Liver (tissue), 9 donors: Measurements from ENCODE around the gene GSK3B. TPM values are rescaled to one million over a fixed set of nuclear protein-coding genes. Genes with fewer than 3 reads are reported as not detected.

Experiments used
- DNase-seq: peaks from one replicate; pipeline ENCODE4 v3.0.0-alpha.2; 2017; ENCODE audit warnings: low spot score
- H3K27ac ChIP-seq, 2 donors: one replicate each; pipeline ENCODE4 v1.7.0; 2013; ENCODE audit warnings: inconsistent platforms in 2 of 2, low read length in 2 of 2, control low read depth in 1 of 2, low read depth in 1 of 2, mild to moderate bottlenecking in 1 of 2
- H3K27me3 ChIP-seq, 4 donors: one replicate each; pipeline versions ENCODE4 v1.6.1 to v1.7.0; 2013; ENCODE audit warnings: low read length in 3 of 4, inconsistent platforms in 1 of 4, mild to moderate bottlenecking in 1 of 4, moderate library complexity in 1 of 4; ENCODE audit not compliant: control insufficient read depth in 4 of 4, insufficient read depth in 4 of 4
- H3K36me3 ChIP-seq, 4 donors: one replicate each; pipeline versions ENCODE4 v1.6.1 to v1.7.0; 2013; ENCODE audit warnings: low read length in 3 of 4, mild to moderate bottlenecking in 3 of 4, low read depth in 1 of 4, moderate library complexity in 1 of 4; ENCODE audit not compliant: control insufficient read depth in 4 of 4, insufficient read depth in 3 of 4
- H3K4me1 ChIP-seq, 4 donors: one replicate each; pipeline versions ENCODE4 v1.6.1 to v1.7.0; 2013; ENCODE audit warnings: low read length in 3 of 4, mild to moderate bottlenecking in 3 of 4, moderate library complexity in 1 of 4; ENCODE audit not compliant: control insufficient read depth in 4 of 4, insufficient read depth in 4 of 4
- H3K4me3 ChIP-seq, 3 donors: one replicate each; pipeline versions ENCODE4 v1.6.1 to v1.7.0; 2013; ENCODE audit warnings: low read length in 3 of 3, control low read depth in 1 of 3, low read depth in 1 of 3, mild to moderate bottlenecking in 1 of 3
- H3K9ac ChIP-seq, 2 donors: one replicate each; pipeline ENCODE4 v1.7.0; 2013; ENCODE audit warnings: low read length in 2 of 2, mild to moderate bottlenecking in 2 of 2, moderate library complexity in 2 of 2, control low read depth in 1 of 2, low read depth in 1 of 2
- H3K9me3 ChIP-seq, 4 donors: one replicate each; pipeline versions ENCODE4 v1.6.1 to v1.7.0; 2013; ENCODE audit warnings: low read length in 3 of 4; ENCODE audit not compliant: control insufficient read depth in 4 of 4
- EGR1 ChIP-seq, 2 donors: IDR thresholded peaks; 2 replicates each; pipeline ENCODE4 v1.6.1; 2016 to 2018; ENCODE audit warnings: antibody characterized with exemption in 2 of 2, low read depth in 2 of 2
- FOXA1 ChIP-seq: IDR thresholded peaks from 2 replicates; pipeline ENCODE4 v1.6.1; 2016; ENCODE audit warnings: antibody characterized with exemption
- FOXA2 ChIP-seq: IDR thresholded peaks from 2 replicates; pipeline ENCODE4 v1.6.1; 2016; ENCODE audit warnings: antibody characterized with exemption
- GABPA ChIP-seq, 2 donors: IDR thresholded peaks in 1 of 2; conservative IDR thresholded peaks in 1 of 2; 2 replicates each; pipeline ENCODE4 v1.6.1; 2016; ENCODE audit warnings: antibody characterized with exemption in 2 of 2, mild to moderate bottlenecking in 1 of 2, moderate library complexity in 1 of 2
- HNF4A ChIP-seq, 2 donors: conservative IDR thresholded peaks; 2 replicates each; pipeline ENCODE4 v1.6.1; 2016; ENCODE audit warnings: antibody characterized with exemption in 2 of 2, mild to moderate bottlenecking in 2 of 2
- HNF4G ChIP-seq: IDR thresholded peaks from 2 replicates; pipeline ENCODE4 v1.6.1; 2016; ENCODE audit warnings: antibody characterized with exemption
- JUND ChIP-seq, 2 donors: IDR thresholded peaks; 2 replicates each; pipeline ENCODE4 v1.6.1; 2016; ENCODE audit warnings: antibody characterized with exemption in 2 of 2
- MAX ChIP-seq: IDR thresholded peaks from 2 replicates; pipeline ENCODE4 v1.6.1; 2016; ENCODE audit warnings: antibody characterized with exemption
- NR2F2 ChIP-seq: IDR thresholded peaks from 2 replicates; pipeline ENCODE4 v1.6.1; 2016; ENCODE audit warnings: antibody characterized with exemption
- RAD21 ChIP-seq, 2 donors: IDR thresholded peaks; 2 replicates each; pipeline ENCODE4 v1.6.1; 2016; ENCODE audit warnings: antibody characterized with exemption in 2 of 2, mild to moderate bottlenecking in 2 of 2
- REST ChIP-seq: IDR thresholded peaks from 2 replicates; pipeline ENCODE4 v1.6.1; 2016; ENCODE audit warnings: antibody characterized with exemption, mild to moderate bottlenecking
- RXRA ChIP-seq, 2 donors: IDR thresholded peaks; 2 replicates each; pipeline ENCODE4 v1.6.1; 2017 to 2018; ENCODE audit warnings: antibody characterized with exemption in 2 of 2, mild to moderate bottlenecking in 1 of 2
- SP1 ChIP-seq: IDR thresholded peaks from 2 replicates; pipeline ENCODE4 v1.6.1; 2018; ENCODE audit warnings: antibody characterized with exemption, mild to moderate bottlenecking
- TAF1 ChIP-seq: conservative IDR thresholded peaks from 2 replicates; pipeline ENCODE4 v1.6.1; 2016; ENCODE audit warnings: antibody characterized with exemption, mild to moderate bottlenecking
- YY1 ChIP-seq: IDR thresholded peaks from 2 replicates; pipeline ENCODE4 v1.6.1; 2016; ENCODE audit warnings: antibody characterized with exemption, mild to moderate bottlenecking
- WGBS: extraction: QIAGEN DNeasy Blood & Tissue Kit; methylation state at CpG from one replicate; pipeline ENCODE4 v1.1.7; 2013; 5-methylcytosine and 5-hydroxymethylcytosine counted together
- polyA plus RNA-seq, 2 donors: library from polyadenylated mRNA; stranded (reverse) in 1 of 2; unstranded in 1 of 2; fragments of 200-250 nt in 1 of 2; fragments of >200 nt in 1 of 2; fragmentation: Nextera tagmentation in 1 of 2; extraction: Ambion mirVana in 1 of 2; gene quantifications; one replicate each; pipeline versions ENCODE4 v1.2.1 to v1.2.3, GENCODE V29; 2013 to 2015
- total RNA-seq, 2 donors: library from RNA; depleted of rRNA; stranded (reverse); fragments of >200 nt; gene quantifications; one replicate each; pipeline ENCODE4 v1.2.3, GENCODE V29; 2014
- TF ChIP-seq, protein P1 (sequence below): IDR thresholded peaks from 2 replicates; pipeline ENCODE4 v1.6.1; 2016; ENCODE audit warnings: antibody characterized with exemption
- TF ChIP-seq, protein P2 (sequence below): fragments of 150-350 bp; IDR thresholded peaks from 2 replicates; pipeline ENCODE4 v1.5.1; 2017; ENCODE audit warnings: improper control_type of control experiment, low read depth, low read length; ENCODE audit not compliant: missing input control
- TF ChIP-seq, protein P3 (sequence below): IDR thresholded peaks from 2 replicates; pipeline ENCODE4 v1.6.1; 2016; ENCODE audit warnings: antibody characterized with exemption
- donor health status: healthy.
- donor health status: healthy.
- donor health status: healthy.
- donor health status: healthy.
- donor health status: healthy.

The GSK3B gene
- total and polyA plus RNA-seq, 4 donors, result 10.5 to 20.8 (median 18.5) TPM

DNA sequence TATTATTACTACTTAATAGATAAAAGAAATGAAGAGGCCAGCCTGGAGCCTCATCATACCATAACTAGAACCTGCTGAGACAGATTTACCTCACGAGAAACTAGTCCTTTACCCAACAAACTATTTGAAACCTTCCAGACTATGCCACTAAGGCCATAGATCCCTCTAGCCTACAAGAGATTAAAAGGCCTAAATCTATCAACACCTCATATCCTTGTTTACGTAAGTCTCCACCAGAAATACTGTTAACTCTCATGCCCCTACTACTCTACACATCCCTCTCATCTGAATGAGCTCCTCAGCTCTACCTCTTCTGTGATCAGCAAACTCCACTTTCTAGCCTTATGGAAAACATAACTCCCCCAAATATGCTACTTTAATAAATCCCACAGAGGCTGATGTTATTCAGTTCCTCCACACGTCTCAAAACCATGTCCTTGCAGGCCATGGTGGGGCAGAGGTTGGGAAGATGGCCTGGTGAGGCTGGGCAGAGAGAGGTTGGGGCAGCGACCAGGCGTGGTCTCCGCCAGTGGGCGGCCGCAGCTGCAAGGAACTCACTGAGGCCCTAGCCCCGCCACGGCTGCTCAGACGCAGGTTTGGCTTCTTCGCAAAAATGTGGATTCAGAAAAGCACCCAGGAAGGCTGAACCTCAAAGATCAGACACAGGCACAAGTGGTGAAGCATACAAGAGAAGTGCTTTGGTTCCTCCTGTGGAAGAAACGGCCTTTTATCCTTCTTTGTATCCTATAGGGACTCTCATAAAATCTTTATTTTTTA is 65.8 kb downstream of the GSK3B start:
- Histone ChIP-seq H3K27me3 (no peaks in the 10 kb centered on the region), H3K4me3 (no peak overlapping the region), H3K9me3 (no peaks in the 10 kb centered on the region), H3K9ac (no peak overlapping the region), H3K36me3 (no peaks in the 10 kb centered on the region), H3K4me1 (peaks cover 0 to 3% (median 0%) of the 10 kb centered on the region in 4 donors), H3K27ac (no peak overlapping the region)
- DNase-seq, result no peak
- 95% methylated on average over 13 of the region's 13 CpGs for WGBS
- no peak for TF ChIP-seq REST
- TF ChIP-seq, protein P1, sequence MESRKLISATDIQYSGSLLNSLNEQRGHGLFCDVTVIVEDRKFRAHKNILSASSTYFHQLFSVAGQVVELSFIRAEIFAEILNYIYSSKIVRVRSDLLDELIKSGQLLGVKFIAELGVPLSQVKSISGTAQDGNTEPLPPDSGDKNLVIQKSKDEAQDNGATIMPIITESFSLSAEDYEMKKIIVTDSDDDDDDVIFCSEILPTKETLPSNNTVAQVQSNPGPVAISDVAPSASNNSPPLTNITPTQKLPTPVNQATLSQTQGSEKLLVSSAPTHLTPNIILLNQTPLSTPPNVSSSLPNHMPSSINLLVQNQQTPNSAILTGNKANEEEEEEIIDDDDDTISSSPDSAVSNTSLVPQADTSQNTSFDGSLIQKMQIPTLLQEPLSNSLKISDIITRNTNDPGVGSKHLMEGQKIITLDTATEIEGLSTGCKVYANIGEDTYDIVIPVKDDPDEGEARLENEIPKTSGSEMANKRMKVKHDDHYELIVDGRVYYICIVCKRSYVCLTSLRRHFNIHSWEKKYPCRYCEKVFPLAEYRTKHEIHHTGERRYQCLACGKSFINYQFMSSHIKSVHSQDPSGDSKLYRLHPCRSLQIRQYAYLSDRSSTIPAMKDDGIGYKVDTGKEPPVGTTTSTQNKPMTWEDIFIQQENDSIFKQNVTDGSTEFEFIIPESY, result no peak
- no peak for TF ChIP-seq EGR1 (IDR thresholded peaks at IDR 0.05; ENCODE audit: low read depth in 2 of 2)
- TF ChIP-seq JUND (IDR thresholded peaks at IDR 0.05), result no peak
- TF ChIP-seq FOXA1, result no peak
- TF ChIP-seq, protein P2, sequence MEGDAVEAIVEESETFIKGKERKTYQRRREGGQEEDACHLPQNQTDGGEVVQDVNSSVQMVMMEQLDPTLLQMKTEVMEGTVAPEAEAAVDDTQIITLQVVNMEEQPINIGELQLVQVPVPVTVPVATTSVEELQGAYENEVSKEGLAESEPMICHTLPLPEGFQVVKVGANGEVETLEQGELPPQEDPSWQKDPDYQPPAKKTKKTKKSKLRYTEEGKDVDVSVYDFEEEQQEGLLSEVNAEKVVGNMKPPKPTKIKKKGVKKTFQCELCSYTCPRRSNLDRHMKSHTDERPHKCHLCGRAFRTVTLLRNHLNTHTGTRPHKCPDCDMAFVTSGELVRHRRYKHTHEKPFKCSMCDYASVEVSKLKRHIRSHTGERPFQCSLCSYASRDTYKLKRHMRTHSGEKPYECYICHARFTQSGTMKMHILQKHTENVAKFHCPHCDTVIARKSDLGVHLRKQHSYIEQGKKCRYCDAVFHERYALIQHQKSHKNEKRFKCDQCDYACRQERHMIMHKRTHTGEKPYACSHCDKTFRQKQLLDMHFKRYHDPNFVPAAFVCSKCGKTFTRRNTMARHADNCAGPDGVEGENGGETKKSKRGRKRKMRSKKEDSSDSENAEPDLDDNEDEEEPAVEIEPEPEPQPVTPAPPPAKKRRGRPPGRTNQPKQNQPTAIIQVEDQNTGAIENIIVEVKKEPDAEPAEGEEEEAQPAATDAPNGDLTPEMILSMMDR, result no peak
- TF ChIP-seq HNF4G, result no peak

GRCh38 chr3:120027226-120027625 is 67.0 kb downstream of the GSK3B start:
- Histone ChIP-seq H3K27ac (no peak overlapping the region), H3K9me3 (no peaks in the 10 kb centered on the region), H3K4me3 (no peak overlapping the region), H3K27me3 (no peaks in the 10 kb centered on the region), H3K9ac (no peak overlapping the region), H3K4me1 (peaks cover 0 to 3% (median 0%) of the 10 kb centered on the region in 4 donors), H3K36me3 (no peaks in the 10 kb centered on the region)
- 92% methylated on average over 4 of the region's 4 CpGs for WGBS
- no peak for DNase-seq
- TF ChIP-seq HNF4G, result no peak
- TF ChIP-seq REST, result no peak
- TF ChIP-seq, protein P1, result no peak
- no peak for TF ChIP-seq SP1
- no peak for TF ChIP-seq FOXA1
- TF ChIP-seq NR2F2, result no peak
- TF ChIP-seq RXRA (IDR thresholded peaks at IDR 0.05), result no peak
- no peak for TF ChIP-seq YY1
- TF ChIP-seq MAX, result no peak
- no peak for TF ChIP-seq RAD21 (IDR thresholded peaks at IDR 0.05)
- TF ChIP-seq EGR1 (IDR thresholded peaks at IDR 0.05; ENCODE audit: low read depth in 2 of 2), result no peak
- TF ChIP-seq, protein P3, sequence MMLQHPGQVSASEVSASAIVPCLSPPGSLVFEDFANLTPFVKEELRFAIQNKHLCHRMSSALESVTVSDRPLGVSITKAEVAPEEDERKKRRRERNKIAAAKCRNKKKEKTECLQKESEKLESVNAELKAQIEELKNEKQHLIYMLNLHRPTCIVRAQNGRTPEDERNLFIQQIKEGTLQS, result no peak
- TF ChIP-seq JUND (IDR thresholded peaks at IDR 0.05), result no peak
- no peak for TF ChIP-seq TAF1
- TF ChIP-seq HNF4A (conservative IDR thresholded peaks at IDR 0.05), result no peak
- no peak for TF ChIP-seq FOXA2
- no peak for TF ChIP-seq GABPA (IDR thresholded peaks at IDR 0.05 in 1 of 2, conservative IDR thresholded peaks at IDR 0.05 in 1 of 2)
